ENCODE data around the gene EPS8.

GRCh38 chr12:15590180-15590826 lies 198.9 kb downstream of the EPS8 start:
- TF ChIP-seq CTCF (IDR thresholded peaks at IDR 0.05) (peak in 1 of 3 donors; percentile 85), POLR2A (IDR thresholded peaks at IDR 0.05) (no peak)

Measured in lower leg skin (tissue), 3 donors.